IPS DF 4.7 (cell line): ENCODE data around the gene SFTPB.
"Not testable (repeated sequence)": the region's sequence is repeated elsewhere in the genome, so short reads cannot be mapped to it uniquely, and the experiment has no call there.

Experiments used
- DNase-seq: peaks from one replicate; pipeline ENCODE4 v3.0.0-alpha.2; 2013; ENCODE audit warnings: low spot score; ENCODE audit errors: extremely low read depth

The SFTPB gene

GRCh38 chr2:85678377-85678776 lies 10.4 kb upstream of the SFTPB start:
- no peak for DNase-seq

GRCh38 chr2:85675866-85676548 lies 8.0 kb upstream of the SFTPB start:
- no peak for DNase-seq

- DNase-seq: no peak
Observed at GRCh38 chr2:85675427-85675826, 7.4 kb upstream of the SFTPB start.

DNA sequence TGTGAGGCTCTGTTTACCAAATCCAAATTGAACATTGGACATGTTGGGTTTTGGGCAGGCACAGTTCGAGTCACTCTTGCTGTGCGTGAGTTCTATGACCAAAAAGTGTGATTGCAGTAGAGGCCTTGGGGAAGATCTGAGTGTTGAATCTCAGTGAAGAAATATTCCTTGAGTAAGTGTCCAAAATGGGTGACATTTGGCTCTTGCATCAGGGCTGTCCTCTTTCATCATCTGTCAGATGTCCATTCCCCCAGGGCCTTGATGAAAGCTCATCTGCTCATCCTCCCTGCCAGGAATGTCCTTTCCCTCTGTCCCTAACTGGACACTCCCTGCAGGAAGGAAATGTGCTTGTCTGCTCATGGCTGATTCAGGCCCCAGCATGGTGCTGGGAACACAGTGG lies 6.4 kb upstream of the SFTPB start:
- no peak for DNase-seq

GRCh38 chr2:85673716-85674375 lies 5.8 kb upstream of the SFTPB start:
- no peak for DNase-seq

DNA sequence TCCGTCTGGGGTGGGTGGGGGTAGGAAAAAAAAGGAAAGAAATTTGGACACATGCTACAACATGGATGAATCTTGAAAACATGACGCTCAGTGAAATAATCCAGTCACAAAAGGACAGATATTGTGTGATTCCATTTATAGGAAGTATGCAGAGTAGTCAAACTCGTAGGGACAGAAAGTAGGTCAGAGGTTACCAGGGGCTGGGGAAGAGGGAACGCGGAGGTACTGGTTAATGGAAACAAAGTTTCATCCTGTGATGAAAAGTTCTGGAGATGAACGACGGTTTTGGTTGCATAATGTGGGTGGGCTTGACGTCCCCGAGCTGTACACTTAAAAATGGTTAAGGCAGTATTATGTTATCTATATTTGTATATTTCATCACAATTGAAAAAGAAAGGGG lies 4.5 kb upstream of the SFTPB start:
- no peak for DNase-seq

GRCh38 chr2:85670416-85670815 lies 2.4 kb upstream of the SFTPB start:
- DNase-seq: not testable (repeated sequence)

GRCh38 chr2:85669549-85669948 lies 1.6 kb upstream of the SFTPB start:
- no peak for DNase-seq

DNA sequence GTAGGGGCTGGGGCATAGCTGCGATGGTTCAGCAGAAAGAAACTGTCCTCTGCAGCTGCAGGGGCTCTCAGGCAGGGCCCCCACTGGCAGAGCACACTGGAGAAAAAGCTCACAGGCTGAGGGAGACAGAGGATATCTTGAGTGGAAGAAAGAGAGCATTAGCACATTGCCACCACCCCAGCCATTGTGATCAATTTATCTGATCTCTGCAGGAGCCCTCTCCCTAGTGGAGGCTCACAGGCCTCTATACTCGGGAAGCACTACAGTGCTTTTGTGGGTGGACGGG lies 801 bp upstream of the SFTPB start:
- no peak for DNase-seq

DNA sequence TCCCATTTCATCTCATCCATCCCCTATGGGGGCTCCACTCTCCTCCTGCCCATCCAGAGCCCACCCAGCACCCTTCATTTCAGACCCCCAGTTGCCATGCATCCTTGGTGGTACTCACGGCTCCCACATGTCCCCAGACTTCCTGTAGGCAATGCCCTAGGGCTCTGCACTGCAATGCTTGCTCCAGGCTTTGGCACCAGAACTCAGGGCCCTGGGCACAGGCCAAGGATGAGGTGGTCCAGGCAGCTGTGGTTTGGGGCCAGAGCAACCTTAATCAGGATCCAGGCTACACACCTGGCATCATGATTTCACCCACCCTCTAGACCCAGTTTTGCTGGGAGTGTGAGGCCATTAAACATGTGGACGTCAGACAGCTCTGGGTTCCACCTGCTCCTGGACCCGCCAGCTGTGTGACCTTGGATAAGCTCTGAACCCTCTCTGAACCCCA lies 414 bp downstream of the SFTPB start:
- no peak for DNase-seq

DNA sequence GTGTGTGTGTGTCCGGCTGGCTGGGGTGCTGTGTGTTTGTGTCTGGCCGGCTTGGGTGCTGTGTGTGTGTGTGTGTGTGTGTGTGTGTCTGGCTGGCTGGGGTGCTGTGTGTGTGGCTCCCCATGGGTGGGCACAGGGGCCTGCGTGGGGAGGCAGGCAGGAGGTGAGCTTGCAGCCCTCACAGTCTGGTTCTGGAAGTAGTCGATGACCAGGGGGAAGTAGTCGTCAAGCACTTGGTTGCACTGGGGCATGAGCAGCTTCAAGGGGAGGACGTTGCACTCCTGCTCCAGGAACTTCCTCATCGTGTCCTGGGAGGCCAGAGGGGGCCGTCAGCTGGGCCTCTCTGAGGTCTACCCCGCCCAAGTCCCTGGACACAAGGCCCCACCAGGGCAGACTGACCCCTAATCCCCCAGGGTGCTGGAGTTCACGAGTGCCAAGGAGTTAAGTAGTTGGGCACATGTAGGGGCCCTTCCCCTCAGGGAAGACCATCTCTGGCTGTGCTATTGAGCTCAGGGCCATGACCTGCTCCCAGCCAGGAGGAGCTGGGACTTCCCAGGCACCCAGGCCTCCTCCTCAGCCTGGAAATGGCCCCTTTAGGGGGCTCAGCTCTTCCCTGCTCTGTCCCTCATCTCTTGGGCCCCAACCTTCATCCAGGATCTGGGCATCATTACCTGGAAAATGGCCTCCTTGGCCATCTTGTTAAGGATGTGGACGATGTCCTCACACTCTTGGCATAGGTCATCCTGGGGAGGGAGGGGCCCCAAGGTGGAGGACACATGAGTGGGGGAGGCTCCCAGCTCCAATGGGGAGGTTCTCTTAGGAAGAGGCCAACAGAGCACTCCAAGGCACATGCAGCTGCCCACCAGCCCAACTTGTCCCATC lies 1.3 kb downstream of the SFTPB start:
- no peak for DNase-seq

- no peak for DNase-seq
Observed at GRCh38 chr2:85666016-85666415, 2.0 kb downstream of the SFTPB start.

DNA sequence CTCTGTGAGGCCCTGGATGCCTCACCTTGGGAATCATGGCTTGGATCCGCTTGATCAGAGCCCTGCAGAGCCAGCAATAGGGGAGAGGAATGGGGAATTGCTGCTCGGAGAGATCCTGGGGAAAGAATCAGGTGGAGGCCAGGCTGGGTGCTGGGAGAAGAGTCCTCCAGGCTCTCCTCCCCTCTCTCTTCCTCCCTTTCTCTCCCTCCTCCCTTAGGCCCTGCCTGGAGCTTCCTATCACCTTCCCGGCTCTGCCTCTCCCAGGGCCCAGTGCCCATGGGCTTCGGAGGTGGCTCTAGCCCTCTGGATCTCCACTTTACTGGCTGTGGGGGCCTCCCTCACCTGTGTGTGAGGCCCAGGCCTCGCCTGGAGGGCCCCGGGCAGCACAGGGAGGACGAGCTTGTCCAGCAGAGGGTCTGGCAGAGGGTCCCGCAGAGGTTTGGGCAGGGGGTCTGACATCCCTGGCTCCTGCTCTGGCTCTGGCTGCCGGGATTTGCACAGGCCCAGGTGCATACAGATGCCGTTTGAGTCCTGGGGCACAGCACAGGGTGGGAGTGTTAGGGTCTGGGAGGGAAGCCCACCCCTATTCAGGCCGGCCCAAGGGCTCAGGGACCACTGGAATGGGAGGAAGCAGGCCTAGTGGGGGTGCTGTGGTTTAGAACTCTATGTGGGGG lies 2.6 kb downstream of the SFTPB start:
- DNase-seq: no peak

DNA sequence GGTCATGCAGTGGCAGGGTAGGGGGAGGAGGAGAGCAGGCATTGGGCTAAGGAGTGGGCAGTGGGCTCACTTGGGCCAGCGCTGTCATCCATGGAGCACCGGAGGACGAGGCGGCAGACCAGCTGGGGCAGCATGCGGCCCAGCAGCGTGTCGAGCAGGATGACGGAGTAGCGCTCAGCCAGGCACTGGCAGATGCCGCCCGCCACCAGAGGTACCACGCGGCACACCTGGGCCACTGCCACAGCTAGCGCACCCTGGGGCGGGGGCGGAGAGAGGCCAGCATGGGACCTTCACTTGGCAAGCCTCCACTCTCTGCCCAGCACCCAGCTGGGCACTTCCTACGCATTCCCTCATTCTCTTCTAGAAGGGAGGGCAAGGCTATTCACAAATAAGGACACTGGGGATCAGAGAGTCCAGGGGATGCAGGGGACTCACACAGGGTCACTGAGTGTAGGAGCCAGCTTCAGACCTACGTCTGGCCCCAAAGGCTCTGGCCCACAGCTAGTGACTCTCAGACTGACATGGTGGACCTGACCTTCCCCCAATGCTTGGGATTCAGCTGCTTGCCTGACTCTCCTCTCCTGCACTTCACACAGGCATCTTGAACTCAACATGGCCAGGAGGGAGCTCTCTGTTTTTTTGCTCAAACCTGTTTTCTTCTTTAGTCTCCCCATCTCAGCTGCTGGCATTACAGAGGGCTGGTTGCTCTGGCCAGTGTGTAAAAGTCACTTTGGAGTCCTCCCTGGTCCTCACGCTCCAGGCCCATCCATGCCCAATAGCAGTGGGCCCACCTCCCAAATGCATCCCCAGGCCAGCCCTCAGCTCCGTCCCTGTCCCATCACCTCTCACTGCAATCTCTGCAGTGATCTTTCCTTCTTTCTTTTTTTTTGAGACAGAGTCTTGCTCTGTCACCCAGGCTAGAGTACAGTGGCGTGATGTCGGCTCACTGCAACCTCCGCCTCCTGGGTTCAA lies 4.1 kb downstream of the SFTPB start:
- DNase-seq: no peak

GRCh38 chr2:85662899-85663593 lies 5.0 kb downstream of the SFTPB start:
- no peak for DNase-seq

- no peak for DNase-seq
Observed at GRCh38 chr2:85661139-85661858, 6.7 kb downstream of the SFTPB start.

DNA sequence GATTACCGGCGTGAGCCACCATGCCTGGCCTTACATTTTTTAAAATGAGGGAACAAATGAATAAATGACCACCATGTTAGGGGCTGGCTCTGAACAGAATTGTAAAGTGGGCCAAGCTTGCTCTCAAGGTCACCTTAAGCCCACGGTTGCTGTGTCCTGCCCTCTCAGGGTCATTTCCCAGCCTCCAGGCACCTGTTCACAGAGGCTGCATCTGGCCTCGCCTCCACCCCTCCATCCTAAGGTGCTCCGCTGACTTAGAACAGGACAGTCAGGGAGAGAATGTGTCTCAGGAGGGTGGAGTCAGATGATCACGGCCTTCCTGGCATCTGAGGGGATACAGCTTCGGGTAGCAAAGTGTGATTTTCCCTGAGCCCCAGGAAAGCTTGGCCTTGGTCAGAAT lies 7.3 kb downstream of the SFTPB start:
- DNase-seq: no peak

DNA sequence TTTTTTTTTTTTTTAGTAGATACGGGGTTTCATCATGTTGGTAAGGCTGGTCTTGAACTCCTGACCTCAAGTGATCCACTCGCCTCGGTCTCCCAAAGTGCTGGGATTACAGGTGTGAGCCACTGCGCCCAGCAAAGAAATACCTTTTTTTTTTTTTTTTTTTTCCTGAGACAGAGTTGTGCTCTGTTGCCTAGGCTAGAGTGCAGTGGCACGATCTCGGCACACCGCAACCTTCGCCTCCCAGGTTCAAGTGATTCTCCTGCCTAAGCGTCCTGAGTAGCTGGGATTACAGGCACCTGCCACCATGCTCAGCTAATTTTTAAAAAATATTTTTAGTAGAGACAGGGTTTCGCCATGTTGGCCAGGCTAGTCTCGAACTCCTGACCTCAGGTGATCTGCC lies 7.7 kb downstream of the SFTPB start:
- DNase-seq: not testable (repeated sequence)

GRCh38 chr2:85659324-85659981 lies 8.5 kb downstream of the SFTPB start:
- no peak for DNase-seq
